Neuronal stem cell (in vitro differentiated cells): ENCODE measurements around the gene THEM4.
"Not testable (repeated sequence)": the region's sequence is repeated elsewhere in the genome, so short reads cannot be mapped to it uniquely, and the experiment has no call there.

Experiments used
- DNase-seq: peaks from one replicate; pipeline ENCODE4 v3.0.0-alpha.2; 2013; ENCODE audit warnings: low spot score
- H2AFZ ChIP-seq: one replicate; pipeline ENCODE4 v1.6.1; 2013; ENCODE audit warnings: mild to moderate bottlenecking, low read length, inconsistent platforms
- H2AK5ac ChIP-seq: 2 replicates; pipeline ENCODE4 v1.6.1; 2013; ENCODE audit warnings: low read depth, mild to moderate bottlenecking, inconsistent platforms, low read length, moderate library complexity, mixed read lengths
- H2BK120ac ChIP-seq: 2 replicates; pipeline ENCODE4 v1.6.1; 2013; ENCODE audit warnings: low read depth, mild to moderate bottlenecking, inconsistent platforms, low read length, moderate library complexity, mixed read lengths
- H2BK12ac ChIP-seq: one replicate; pipeline ENCODE4 v1.6.1; 2013; ENCODE audit warnings: low read length, inconsistent platforms
- H2BK15ac ChIP-seq: 2 replicates; pipeline ENCODE4 v1.6.1; 2013; ENCODE audit warnings: mild to moderate bottlenecking, low read length, inconsistent platforms, mixed read lengths
- H2BK5ac ChIP-seq: one replicate; pipeline ENCODE4 v1.6.1; 2013; ENCODE audit warnings: inconsistent platforms, mild to moderate bottlenecking, low read length, moderate library complexity
- H3K14ac ChIP-seq: one replicate; pipeline ENCODE4 v1.6.1; 2013; ENCODE audit warnings: low read length, inconsistent platforms
- H3K18ac ChIP-seq: 2 replicates; pipeline ENCODE4 v1.6.1; 2013; ENCODE audit warnings: low read length, inconsistent platforms
- H3K23ac ChIP-seq: 2 replicates; pipeline ENCODE4 v1.6.1; 2013; ENCODE audit warnings: low read depth, mild to moderate bottlenecking, mixed read lengths, low read length, inconsistent platforms; ENCODE audit not compliant: poor library complexity
- H3K27ac ChIP-seq: replicated peaks from 3 replicates; pipeline ENCODE4 v1.5.1; 2013; ENCODE audit warnings: low read length, inconsistent platforms
- H3K27me3 ChIP-seq, 3 experiments: 2 replicates each; pipeline ENCODE4 v1.6.1; 2013; ENCODE audit warnings: low read length in 3 of 3, mild to moderate bottlenecking in 2 of 3, inconsistent platforms in 1 of 3, low read depth in 1 of 3, mixed read lengths in 1 of 3, moderate library complexity in 1 of 3; ENCODE audit not compliant: control insufficient read depth in 3 of 3, insufficient read depth in 3 of 3
- H3K36me3 ChIP-seq, 2 donors: replicated peaks in 1 of 2; 2 replicates each; pipeline ENCODE4 v1.6.1; 2013; ENCODE audit warnings: low read length in 2 of 2; ENCODE audit not compliant: control insufficient read depth in 2 of 2, insufficient read depth in 2 of 2
- H3K4ac ChIP-seq: 2 replicates; pipeline ENCODE4 v1.6.1; 2013; ENCODE audit warnings: inconsistent platforms, mild to moderate bottlenecking, low read length, moderate library complexity
- H3K4me1 ChIP-seq, 2 donors: 1 replicate in 1 of 2; 2 replicates in 1 of 2; pipeline ENCODE4 v1.6.1; 2013; ENCODE audit warnings: low read length in 2 of 2, low read depth in 1 of 2; ENCODE audit not compliant: control insufficient read depth in 2 of 2, insufficient read depth in 1 of 2
- H3K4me2 ChIP-seq: one replicate; pipeline ENCODE4 v1.6.1; 2013; ENCODE audit warnings: mild to moderate bottlenecking, low read length, inconsistent platforms; ENCODE audit not compliant: insufficient read depth, poor library complexity, severe bottlenecking
- H3K4me3 ChIP-seq, 2 donors: 2 replicates each; pipeline ENCODE4 v1.5.1; 2013; ENCODE audit warnings: low read length in 2 of 2, mild to moderate bottlenecking in 2 of 2, inconsistent platforms in 1 of 2, moderate library complexity in 1 of 2
- H3K79me1 ChIP-seq: one replicate; pipeline ENCODE4 v1.6.1; 2013; ENCODE audit warnings: low read depth, mild to moderate bottlenecking, inconsistent platforms, low read length, moderate library complexity
- H3K9ac ChIP-seq: one replicate; pipeline ENCODE4 v1.6.1; 2013; ENCODE audit warnings: mild to moderate bottlenecking, low read depth, low read length, inconsistent platforms; ENCODE audit not compliant: poor library complexity
- H3K9me3 ChIP-seq, 2 donors: replicated peaks in 1 of 2; 2 replicates each; pipeline versions ENCODE3 to v1.6.1; 2013; ENCODE audit warnings: low read length in 2 of 2, mild to moderate bottlenecking in 2 of 2, inconsistent platforms in 1 of 2, low read depth in 1 of 2, mixed read lengths in 1 of 2, moderate library complexity in 1 of 2; ENCODE audit not compliant: control insufficient read depth in 2 of 2, insufficient read depth in 1 of 2
- H4K8ac ChIP-seq: one replicate; pipeline ENCODE4 v1.6.1; 2013; ENCODE audit warnings: low read depth, mild to moderate bottlenecking, inconsistent platforms, low read length, moderate library complexity
- H4K91ac ChIP-seq: one replicate; pipeline ENCODE4 v1.6.1; 2013; ENCODE audit warnings: low read length, low read depth, mild to moderate bottlenecking, inconsistent platforms; ENCODE audit not compliant: poor library complexity
- WGBS, 2 donors: extraction: QIAGEN DNeasy Blood & Tissue Kit; methylation state at CpG; one replicate each; pipeline ENCODE4 v1.1.7; 2013; ENCODE audit warnings: missing lambda C conversion rate in 2 of 2, mixed read lengths in 1 of 2; ENCODE audit not compliant: insufficient read length in 2 of 2, insufficient replicate concordance in 1 of 2; ENCODE audit errors: extremely low coverage in 2 of 2; 5-methylcytosine and 5-hydroxymethylcytosine counted together

The THEM4 gene

DNA sequence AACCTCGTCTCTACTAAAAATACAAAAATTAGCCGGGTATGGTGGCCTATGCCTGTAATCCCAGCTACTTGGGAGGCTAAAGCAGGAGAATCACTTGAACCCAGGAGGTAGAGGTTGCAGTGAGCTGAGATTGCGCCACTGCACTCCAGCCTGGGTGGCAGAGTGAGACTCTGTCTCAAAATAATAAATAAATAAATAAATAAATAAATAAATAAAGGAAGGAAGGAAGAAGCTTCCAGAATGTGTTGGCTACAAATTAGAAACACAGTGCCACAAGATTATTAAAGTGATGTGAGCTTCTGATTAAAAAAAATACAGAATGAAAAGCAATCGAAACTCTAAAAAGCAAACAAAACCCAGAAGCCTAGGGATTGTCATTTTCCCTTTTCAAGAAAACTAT is 25.4 kb downstream of the THEM4 start:
- not testable (repeated sequence) for H4K91ac ChIP-seq, H3K9ac ChIP-seq, H2AFZ ChIP-seq, H3K9me3 ChIP-seq, DNase-seq, H3K23ac ChIP-seq, H4K8ac ChIP-seq, H2BK12ac ChIP-seq, H3K79me1 ChIP-seq, H3K4me2 ChIP-seq, H3K18ac ChIP-seq, H3K14ac ChIP-seq, H3K27ac ChIP-seq, H3K4ac ChIP-seq, H3K27me3 ChIP-seq, H2BK15ac ChIP-seq, H3K4me1 ChIP-seq, H2BK5ac ChIP-seq, H2AK5ac ChIP-seq, H2BK120ac ChIP-seq, H3K4me3 ChIP-seq
- whole genome bisulfite sequencing, 2 donors: no CpG with 5 or more reads among the region's 4 CpGs
- peaks cover 0 to 34% of the 10 kb centered on the region in 2 donors for H3K36me3 ChIP-seq

DNA sequence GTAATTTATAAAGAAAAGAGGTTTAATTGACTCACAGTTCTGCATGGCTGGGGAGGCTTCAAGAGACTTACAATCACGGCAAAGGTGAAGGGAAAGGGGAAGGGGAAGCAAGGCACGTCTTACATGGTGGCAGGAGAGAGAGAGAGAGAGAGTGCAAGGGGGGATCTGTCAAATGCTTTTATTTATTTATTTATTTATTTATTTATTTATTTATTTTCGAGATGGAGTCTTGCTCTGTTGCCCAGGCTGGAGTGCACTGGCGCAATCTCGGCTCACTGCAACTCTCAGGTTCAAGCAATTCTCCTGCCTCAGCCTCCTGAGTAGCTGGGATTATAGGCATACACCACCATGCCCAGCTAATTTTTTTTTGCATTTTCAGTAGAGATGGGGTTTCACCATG is 26.4 kb downstream of the THEM4 start:
- not testable (repeated sequence) for H2BK5ac ChIP-seq, H3K23ac ChIP-seq, H4K8ac ChIP-seq, H3K9ac ChIP-seq, H3K14ac ChIP-seq, H3K4ac ChIP-seq, H3K27me3 ChIP-seq, H2BK120ac ChIP-seq, H2AFZ ChIP-seq, DNase-seq, H2BK12ac ChIP-seq, H2BK15ac ChIP-seq, H3K4me3 ChIP-seq, H3K4me1 ChIP-seq, H3K9me3 ChIP-seq, H3K4me2 ChIP-seq, H3K27ac ChIP-seq, H2AK5ac ChIP-seq, H4K91ac ChIP-seq, H3K18ac ChIP-seq, H3K79me1 ChIP-seq
- peaks cover 0 to 26% of the 10 kb centered on the region in 2 donors for H3K36me3 ChIP-seq
- WGBS, 2 donors: no CpG with 5 or more reads among the region's 5 CpGs

GRCh38 chr1:151882466-151882865 is 26.8 kb downstream of the THEM4 start:
- no peak overlapping the region for H3K9ac ChIP-seq
- no peak overlapping the region for H3K4me2 ChIP-seq
- no peak overlapping the region for H2AK5ac ChIP-seq
- no peak overlapping the region for H3K4me3 ChIP-seq
- no peak overlapping the region for H3K27ac ChIP-seq
- H3K9me3 ChIP-seq: peaks cover 0 to 8% of the 10 kb centered on the region in 2 donors
- H2AFZ ChIP-seq: no peak overlapping the region
- no CpG with 5 or more reads among the region's 2 CpGs for WGBS, 2 donors
- H3K23ac ChIP-seq: no peak overlapping the region
- H2BK120ac ChIP-seq: no peak overlapping the region
- no peak overlapping the region for H2BK15ac ChIP-seq
- H3K79me1 ChIP-seq: no peaks in the 10 kb centered on the region
- H3K27me3 ChIP-seq: no peaks in the 10 kb centered on the region
- H4K91ac ChIP-seq: no peak overlapping the region
- H2BK12ac ChIP-seq: no peak overlapping the region
- H3K18ac ChIP-seq: no peak overlapping the region
- H3K4me1 ChIP-seq: no peaks in the 10 kb centered on the region
- H3K36me3 ChIP-seq: peaks cover 0 to 21% of the 10 kb centered on the region in 2 donors
- no peak overlapping the region for H3K4ac ChIP-seq
- no peak overlapping the region for H2BK5ac ChIP-seq
- H4K8ac ChIP-seq: no peak overlapping the region
- H3K14ac ChIP-seq: no peak overlapping the region
- no peak for DNase-seq

GRCh38 chr1:151881479-151881878 is 27.8 kb downstream of the THEM4 start:
- Histone ChIP-seq H3K27me3 (no peaks in the 10 kb centered on the region), H2BK120ac (no peak overlapping the region), H3K4ac (no peak overlapping the region), H2BK12ac (no peak overlapping the region), H3K36me3 (peaks cover 0 to 15% of the 10 kb centered on the region in 2 donors), H3K27ac (no peak overlapping the region), H3K18ac (no peak overlapping the region), H3K14ac (no peak overlapping the region), H3K4me2 (no peak overlapping the region), H3K4me3 (no peak overlapping the region), H2AFZ (no peak overlapping the region), H2BK15ac (no peak overlapping the region), H4K8ac (no peak overlapping the region), H3K9ac (no peak overlapping the region), H3K9me3 (peaks cover 0 to under 1% of the 10 kb centered on the region in 2 donors), H3K23ac (no peak overlapping the region), H2AK5ac (no peak overlapping the region), H3K4me1 (no peaks in the 10 kb centered on the region), H3K79me1 (no peaks in the 10 kb centered on the region), H2BK5ac (no peak overlapping the region), H4K91ac (no peak overlapping the region)
- WGBS, 2 donors: no CpG with 5 or more reads among the region's 2 CpGs
- no peak for DNase-seq
